BLaER1 (cell line): ENCODE results near the gene ERMAP.

Source experiments
- H3K27ac ChIP-seq: shearing (Covaris generic); formaldehyde crosslinking; 2 replicates; pipeline ENCODE4 v1.8.1; 2022
- H3K27me3 ChIP-seq: shearing (Covaris generic); formaldehyde crosslinking; 2 replicates; pipeline ENCODE4 v1.8.1; 2022
- H3K36me3 ChIP-seq: shearing (Covaris generic); formaldehyde crosslinking; 2 replicates; pipeline ENCODE4 v1.8.1; 2022
- H3K4me1 ChIP-seq: shearing (Covaris generic); formaldehyde crosslinking; 2 replicates; pipeline ENCODE4 v1.8.1; 2022
- H3K4me2 ChIP-seq: shearing (Covaris generic); formaldehyde crosslinking; 2 replicates; pipeline ENCODE4 v1.8.1; 2022
- H3K4me3 ChIP-seq: shearing (Covaris generic); formaldehyde crosslinking; 2 replicates; pipeline ENCODE4 v1.8.1; 2022
- H3K9ac ChIP-seq: shearing (Covaris generic); formaldehyde crosslinking; 2 replicates; pipeline ENCODE4 v1.8.1; 2022
- H3K9me3 ChIP-seq: shearing (Covaris generic); formaldehyde crosslinking; 2 replicates; pipeline ENCODE4 v1.8.1; 2022
- H4K20me1 ChIP-seq: shearing (Covaris generic); formaldehyde crosslinking; 2 replicates; pipeline ENCODE4 v1.8.1; 2022
- Cebpa-rat ChIP-seq: shearing (Covaris generic); IDR thresholded peaks from 2 replicates; pipeline ENCODE4 v1.8.1; 2022

ERMAP gene, protein sequence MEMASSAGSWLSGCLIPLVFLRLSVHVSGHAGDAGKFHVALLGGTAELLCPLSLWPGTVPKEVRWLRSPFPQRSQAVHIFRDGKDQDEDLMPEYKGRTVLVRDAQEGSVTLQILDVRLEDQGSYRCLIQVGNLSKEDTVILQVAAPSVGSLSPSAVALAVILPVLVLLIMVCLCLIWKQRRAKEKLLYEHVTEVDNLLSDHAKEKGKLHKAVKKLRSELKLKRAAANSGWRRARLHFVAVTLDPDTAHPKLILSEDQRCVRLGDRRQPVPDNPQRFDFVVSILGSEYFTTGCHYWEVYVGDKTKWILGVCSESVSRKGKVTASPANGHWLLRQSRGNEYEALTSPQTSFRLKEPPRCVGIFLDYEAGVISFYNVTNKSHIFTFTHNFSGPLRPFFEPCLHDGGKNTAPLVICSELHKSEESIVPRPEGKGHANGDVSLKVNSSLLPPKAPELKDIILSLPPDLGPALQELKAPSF

DNA sequence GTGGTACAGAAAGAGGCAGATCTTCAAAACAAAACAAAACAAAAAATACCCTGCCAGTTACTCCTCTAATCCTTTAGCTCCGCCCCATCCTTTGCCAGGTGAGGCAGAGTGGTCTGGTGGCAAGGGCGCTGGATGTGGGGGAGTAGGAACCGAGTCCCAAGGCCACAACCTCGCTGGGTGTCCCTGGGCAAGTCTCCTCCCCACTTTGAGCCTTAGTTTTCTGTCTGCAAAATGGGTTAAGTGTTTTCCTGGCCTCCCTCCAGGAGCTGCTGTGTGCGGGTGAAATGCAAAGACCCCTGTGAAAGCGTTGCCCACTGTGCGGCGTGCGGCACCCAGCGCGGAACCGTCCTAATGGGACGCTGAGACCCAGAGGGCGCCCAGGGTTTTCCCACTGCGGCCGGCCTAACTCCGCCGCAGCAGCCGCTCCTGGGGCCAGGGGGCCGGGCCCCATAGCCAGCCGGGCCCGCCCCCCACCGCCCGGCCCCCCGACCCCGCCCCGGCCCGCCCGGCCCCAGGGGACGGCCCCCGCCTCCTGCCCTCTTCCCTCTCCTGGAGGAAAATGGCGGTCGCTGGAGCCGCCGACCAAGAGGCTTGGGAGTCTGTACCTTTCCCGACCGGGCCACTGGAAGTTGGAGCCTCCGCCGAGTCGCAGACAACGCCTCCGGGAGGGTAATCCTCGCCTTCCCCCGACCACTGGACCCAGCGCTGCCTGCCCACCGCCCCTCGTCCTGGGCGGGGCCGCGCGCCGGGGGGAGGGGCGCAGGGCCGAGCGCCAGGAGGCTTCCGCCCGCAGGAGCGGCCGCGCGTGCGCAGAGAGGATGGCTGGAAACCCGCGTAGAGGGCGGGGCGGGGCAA is at the start of gene ERMAP, which contains the start of gene SVBP:
TSS of gene ERMAP (plus strand) at position 538 of the 855 bp plus-strand sequence. CDS start 13,327 bp downstream, outside the sequence.
TSS of gene SVBP (minus strand) at position 813 of the 855 bp plus-strand sequence. CDS start 853 bp downstream, outside the sequence.
- Histone ChIP-seq H3K4me2 (peak within 1 kb of the TSS; percentile 86), H3K9ac (peak within 1 kb of the TSS; percentile 94), H3K9me3 (no peaks in the 10 kb centered on the region), H3K4me3 (peak within 1 kb of the TSS; percentile 69), H3K4me1 (peaks cover 19% of the 10 kb centered on the region), H4K20me1 (no peaks in the 10 kb centered on the region), H3K27me3 (no peaks in the 10 kb centered on the region), H3K27ac (peak within 1 kb of the TSS; percentile 97), H3K36me3 (peaks cover 6% of the 10 kb centered on the region; the same call in 1 of the 2 replicates)
- no peak for TF ChIP-seq Cebpa-rat

DNA sequence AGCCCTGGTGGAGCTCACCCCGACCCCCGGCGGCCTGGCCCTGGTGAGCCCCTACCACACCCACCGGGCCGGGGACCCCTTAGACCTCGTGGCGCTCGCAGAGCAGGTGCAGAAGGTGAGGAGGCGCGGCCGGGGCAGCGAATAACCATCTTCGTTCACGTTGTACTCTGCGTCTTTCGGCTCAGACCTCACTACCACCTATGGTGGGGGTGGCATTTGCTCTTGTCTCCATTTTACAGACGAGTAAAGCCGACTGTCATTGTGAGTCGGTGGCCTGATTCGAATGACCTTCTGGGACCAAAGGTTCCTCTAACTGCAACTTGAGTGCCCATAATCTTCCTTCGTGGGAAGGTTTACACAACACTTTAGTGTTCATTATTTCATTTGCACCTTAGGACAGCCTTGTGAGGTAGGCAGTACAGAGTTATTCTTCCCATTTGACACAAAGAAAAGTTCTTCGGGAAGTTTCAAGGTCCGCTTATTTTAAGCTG is 49.4 kb upstream of the ERMAP start:
- peaks cover 47% of the 10 kb centered on the region for H3K4me1 ChIP-seq
- peak overlapping the region; percentile 85 for H3K27ac ChIP-seq
- peaks cover 40% of the 10 kb centered on the region for H4K20me1 ChIP-seq
- peak overlapping the region; percentile 94 for H3K9ac ChIP-seq
- H3K36me3 ChIP-seq, result peaks cover 33% of the 10 kb centered on the region
- peak overlapping the region; percentile 98 for H3K4me3 ChIP-seq
- TF ChIP-seq Cebpa-rat, result no peak
- no peaks in the 10 kb centered on the region for H3K27me3 ChIP-seq
- peak overlapping the region; percentile 95 for H3K4me2 ChIP-seq
- H3K9me3 ChIP-seq, result no peaks in the 10 kb centered on the region

DNA sequence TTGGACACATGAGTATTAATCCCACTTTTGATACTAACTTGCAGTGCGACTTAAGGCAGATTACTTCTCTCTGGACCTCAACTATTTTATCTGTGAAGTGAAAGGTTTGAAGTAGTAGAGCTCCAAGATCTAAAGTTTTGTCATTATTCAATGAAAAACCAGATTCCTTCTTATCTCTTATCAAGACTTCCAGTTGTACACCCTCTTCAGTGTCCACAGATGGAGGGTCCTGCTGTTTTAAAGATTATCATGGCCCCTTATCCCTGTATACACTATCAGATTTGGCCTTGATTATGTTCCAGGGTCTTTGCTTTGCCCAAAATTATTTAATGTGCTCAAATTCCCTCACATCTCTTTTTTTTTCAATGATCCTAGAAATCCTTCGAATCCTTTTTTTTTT is 48.8 kb upstream of the ERMAP start:
- Histone ChIP-seq H3K9ac (peak overlapping the region; percentile 94), H3K27ac (0 out of 2 replicates have a peak overlapping the region, but pooled peaks have one; percentile 85), H3K4me1 (peaks cover 41% of the 10 kb centered on the region), H4K20me1 (peaks cover 42% of the 10 kb centered on the region), H3K4me3 (peak overlapping the region; percentile 98), H3K9me3 (no peaks in the 10 kb centered on the region), H3K4me2 (peak overlapping the region; percentile 95), H3K36me3 (peaks cover 36% of the 10 kb centered on the region), H3K27me3 (no peaks in the 10 kb centered on the region)
- no peak for TF ChIP-seq Cebpa-rat

DNA sequence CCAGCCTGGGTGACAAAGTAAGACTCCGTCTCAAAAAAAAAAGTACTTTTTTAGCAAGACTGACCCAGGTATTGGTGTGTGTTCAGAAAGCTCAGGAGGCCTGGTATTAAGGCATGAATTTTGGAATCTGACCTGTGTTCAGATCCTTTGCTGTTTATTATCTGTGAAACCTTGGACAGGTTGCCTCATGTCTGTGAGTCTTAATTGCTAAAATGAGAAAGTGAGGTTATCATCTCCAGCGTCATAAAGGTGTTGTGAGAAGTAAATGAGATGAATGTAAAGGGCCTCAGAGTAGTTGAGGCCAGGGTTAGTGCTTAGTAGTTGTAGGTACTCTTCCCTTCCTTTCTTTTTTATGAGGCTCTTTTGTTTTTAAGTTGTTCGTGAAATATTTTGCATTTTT is 47.1 kb upstream of the ERMAP start:
- Histone ChIP-seq H3K4me2 (no peak overlapping the region), H3K9me3 (no peaks in the 10 kb centered on the region)

DNA sequence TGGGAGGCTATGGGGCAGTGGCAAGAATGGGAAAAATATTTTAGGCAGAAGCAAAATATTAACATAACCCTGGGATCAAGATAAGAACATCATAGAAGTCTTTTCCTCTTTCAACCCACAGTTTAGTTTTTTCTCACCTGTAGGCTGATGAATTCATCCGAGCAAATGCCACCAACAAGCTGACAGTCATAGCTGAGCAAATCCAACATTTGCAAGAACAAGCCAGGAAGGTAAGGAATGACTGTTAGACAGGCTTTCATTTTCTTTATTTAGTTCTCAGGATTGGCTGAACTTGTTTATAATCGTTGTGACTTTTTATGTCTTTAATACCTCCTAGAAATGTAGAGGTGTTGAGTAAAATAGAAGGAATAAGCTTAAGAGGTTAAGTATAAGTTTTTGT is 43.5 kb upstream of the ERMAP start:
- Histone ChIP-seq H3K4me1 (peaks cover 10% of the 10 kb centered on the region), H3K4me3 (no peak overlapping the region), H3K27me3 (no peaks in the 10 kb centered on the region), H3K4me2 (no peak overlapping the region), H4K20me1 (peaks cover 30% of the 10 kb centered on the region), H3K9me3 (no peaks in the 10 kb centered on the region), H3K36me3 (peaks cover 88% of the 10 kb centered on the region), H3K9ac (no peak overlapping the region), H3K27ac (no peak overlapping the region)
- TF ChIP-seq Cebpa-rat, result no peak

More for the DNA sequence above, 47.1 kb upstream of the ERMAP start:
- no peak for TF ChIP-seq Cebpa-rat
- H3K27me3 ChIP-seq, result no peaks in the 10 kb centered on the region
- H3K4me1 ChIP-seq, result peaks cover 27% of the 10 kb centered on the region
- H3K9ac ChIP-seq, result no peak overlapping the region
- H3K27ac ChIP-seq, result no peak overlapping the region
- H3K36me3 ChIP-seq, result peaks cover 52% of the 10 kb centered on the region
- H4K20me1 ChIP-seq, result peaks cover 38% of the 10 kb centered on the region
- H3K4me3 ChIP-seq, result no peak overlapping the region

DNA sequence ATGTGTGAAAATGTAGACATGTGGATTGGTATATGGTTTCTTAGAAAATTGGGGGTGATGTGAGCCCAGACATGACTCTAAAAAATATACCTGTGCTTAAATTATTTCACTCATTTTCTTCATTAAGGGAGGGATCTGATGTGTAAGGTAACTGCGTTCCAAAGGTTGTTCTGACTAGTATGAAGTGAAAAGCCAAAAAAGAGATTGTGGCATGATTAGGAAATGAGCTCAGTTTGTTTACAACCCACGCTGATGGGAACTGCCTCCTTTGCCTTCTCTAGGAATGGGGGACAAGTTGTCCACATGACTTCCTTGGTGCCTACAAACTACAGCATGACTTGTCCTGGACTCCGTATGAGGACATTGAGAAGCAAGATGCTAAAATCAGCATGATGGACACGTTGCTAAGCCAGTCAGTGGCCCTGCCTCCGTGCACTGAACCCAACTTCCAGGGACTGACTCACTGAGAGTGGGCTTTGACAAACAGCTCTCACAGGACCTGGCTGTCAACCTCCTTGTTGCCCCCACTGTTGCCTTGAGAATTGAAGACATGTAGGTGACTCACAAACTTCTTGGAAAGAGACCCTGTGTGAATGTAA is 41.9 kb upstream of the ERMAP start:
- H3K4me2 ChIP-seq, result no peak overlapping the region
- H3K27ac ChIP-seq, result no peak overlapping the region
- no peaks in the 10 kb centered on the region for H3K4me1 ChIP-seq
- H3K4me3 ChIP-seq, result no peak overlapping the region
- no peaks in the 10 kb centered on the region for H3K27me3 ChIP-seq
- no peaks in the 10 kb centered on the region for H3K9me3 ChIP-seq
- peaks cover 30% of the 10 kb centered on the region for H4K20me1 ChIP-seq
- TF ChIP-seq Cebpa-rat, result no peak
- H3K9ac ChIP-seq, result no peak overlapping the region
- H3K36me3 ChIP-seq, result peaks cover 89% of the 10 kb centered on the region

DNA sequence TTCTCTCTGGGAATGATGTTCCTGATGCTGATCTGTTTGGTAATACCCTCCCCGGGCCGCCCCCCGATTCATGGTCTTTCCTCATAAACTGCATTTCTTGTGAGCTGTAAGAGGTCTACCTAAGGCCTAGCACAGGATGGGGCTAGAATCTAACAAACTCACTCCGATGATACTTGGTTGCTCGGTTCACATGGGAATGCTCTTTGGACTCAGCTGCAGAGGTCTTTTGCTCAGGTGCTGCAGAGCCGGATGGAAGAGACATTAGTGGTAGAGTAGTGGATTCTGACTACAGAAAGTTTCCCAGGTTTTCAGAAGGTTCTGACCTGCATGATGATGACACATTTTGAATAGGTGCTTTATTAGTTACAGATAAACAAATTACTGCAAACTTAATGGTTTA is 40.4 kb upstream of the ERMAP start:
- Histone ChIP-seq H3K4me2 (no peak overlapping the region), H3K4me3 (no peak overlapping the region), H3K36me3 (peaks cover 97% of the 10 kb centered on the region), H3K27ac (no peak overlapping the region), H3K4me1 (no peaks in the 10 kb centered on the region), H3K9me3 (no peaks in the 10 kb centered on the region), H3K27me3 (no peaks in the 10 kb centered on the region), H4K20me1 (peaks cover 30% of the 10 kb centered on the region), H3K9ac (no peak overlapping the region)
- no peak for TF ChIP-seq Cebpa-rat

DNA sequence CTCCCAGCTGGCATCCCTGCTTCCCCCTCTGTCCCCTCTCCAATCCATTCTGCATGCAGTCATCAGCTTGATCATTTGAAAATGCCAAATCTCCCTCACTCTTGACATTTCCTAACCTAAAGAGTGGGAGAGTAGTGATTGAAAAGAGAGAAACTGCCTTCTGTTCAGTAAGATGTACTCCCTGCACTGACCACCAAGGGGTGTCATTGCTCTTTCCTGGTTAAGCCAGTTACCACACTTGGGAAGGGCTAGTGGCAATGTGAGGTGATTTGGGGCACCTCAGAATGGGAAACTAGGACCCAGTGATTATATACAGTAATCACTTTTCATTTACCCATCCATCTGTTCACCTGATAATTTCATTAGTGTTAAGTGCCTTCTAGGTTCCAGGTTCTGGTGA is 39.1 kb upstream of the ERMAP start:
- no peak overlapping the region for H3K4me3 ChIP-seq
- H3K9me3 ChIP-seq, result no peaks in the 10 kb centered on the region
- no peaks in the 10 kb centered on the region for H3K27me3 ChIP-seq
- no peak for TF ChIP-seq Cebpa-rat
- H3K4me2 ChIP-seq, result no peak overlapping the region
- H4K20me1 ChIP-seq, result peaks cover 26% of the 10 kb centered on the region
- peaks cover 98% of the 10 kb centered on the region for H3K36me3 ChIP-seq
- no peak overlapping the region for H3K9ac ChIP-seq
- H3K4me1 ChIP-seq, result 0 out of 2 replicates have a peak, but pooled peaks cover 6% of the 10 kb centered on the region
- H3K27ac ChIP-seq, result no peak overlapping the region

DNA sequence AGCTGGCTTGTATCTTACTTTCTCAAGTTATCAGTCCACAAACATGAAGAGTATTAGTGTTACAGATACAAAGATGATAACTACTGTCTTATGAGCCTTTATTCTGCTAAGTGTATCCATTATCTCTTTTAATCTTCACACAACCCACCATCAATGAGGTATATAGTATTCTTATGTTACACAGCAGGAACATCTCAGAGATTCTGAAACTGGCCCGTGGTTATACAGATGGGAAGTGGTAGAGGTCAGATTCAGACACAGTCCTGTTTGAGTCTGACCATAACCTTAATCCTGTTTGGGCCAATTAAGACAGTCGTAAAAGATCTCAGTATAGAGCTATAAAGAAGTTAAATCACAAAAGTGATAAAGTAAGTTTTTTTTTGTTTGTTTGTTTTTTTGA is 37.2 kb upstream of the ERMAP start:
- peaks cover 96% of the 10 kb centered on the region for H3K36me3 ChIP-seq

More for the DNA sequence above, 37.2 kb upstream of the ERMAP start:
- Histone ChIP-seq H3K9me3 (no peaks in the 10 kb centered on the region), H3K4me1 (peaks cover 10% of the 10 kb centered on the region), H3K9ac (no peak overlapping the region), H3K27me3 (no peaks in the 10 kb centered on the region), H3K4me2 (no peak overlapping the region), H3K4me3 (no peak overlapping the region), H3K27ac (no peak overlapping the region), H4K20me1 (0 out of 2 replicates have a peak, but pooled peaks cover 11% of the 10 kb centered on the region)
- TF ChIP-seq Cebpa-rat, result no peak
